ENCODE results near the gene HMGB1. TPM values are rescaled to one million over a fixed set of nuclear protein-coding genes. Genes with fewer than 3 reads are reported as not detected.

HMGB1 gene
- total RNA-seq, 2 donors from 2014 or later: 264 to 274 TPM

- TF ChIP-seq POLR2A (IDR thresholded peaks at IDR 0.05) (no peak), POLR2AphosphoS5 (IDR thresholded peaks at IDR 0.05) (no peak)
- TF ChIP-seq, protein P1, sequence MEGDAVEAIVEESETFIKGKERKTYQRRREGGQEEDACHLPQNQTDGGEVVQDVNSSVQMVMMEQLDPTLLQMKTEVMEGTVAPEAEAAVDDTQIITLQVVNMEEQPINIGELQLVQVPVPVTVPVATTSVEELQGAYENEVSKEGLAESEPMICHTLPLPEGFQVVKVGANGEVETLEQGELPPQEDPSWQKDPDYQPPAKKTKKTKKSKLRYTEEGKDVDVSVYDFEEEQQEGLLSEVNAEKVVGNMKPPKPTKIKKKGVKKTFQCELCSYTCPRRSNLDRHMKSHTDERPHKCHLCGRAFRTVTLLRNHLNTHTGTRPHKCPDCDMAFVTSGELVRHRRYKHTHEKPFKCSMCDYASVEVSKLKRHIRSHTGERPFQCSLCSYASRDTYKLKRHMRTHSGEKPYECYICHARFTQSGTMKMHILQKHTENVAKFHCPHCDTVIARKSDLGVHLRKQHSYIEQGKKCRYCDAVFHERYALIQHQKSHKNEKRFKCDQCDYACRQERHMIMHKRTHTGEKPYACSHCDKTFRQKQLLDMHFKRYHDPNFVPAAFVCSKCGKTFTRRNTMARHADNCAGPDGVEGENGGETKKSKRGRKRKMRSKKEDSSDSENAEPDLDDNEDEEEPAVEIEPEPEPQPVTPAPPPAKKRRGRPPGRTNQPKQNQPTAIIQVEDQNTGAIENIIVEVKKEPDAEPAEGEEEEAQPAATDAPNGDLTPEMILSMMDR (IDR thresholded peaks at IDR 0.05): no peak
- Histone ChIP-seq H3K4me3 (no peak overlapping the region), H3K4me1 (replicated peaks) (no peaks in the 10 kb centered on the region), H3K27ac (no peak overlapping the region), H3K27me3 (replicated peaks; ENCODE audit: insufficient read depth) (no peaks in the 10 kb centered on the region), H3K9me3 (no peaks in the 10 kb centered on the region), H3K36me3 (no peaks in the 10 kb centered on the region)
- intact Hi-C loops (cut with DNase I): no loop called here
- DNase-seq (ENCODE audit: low spot score): no peak
- WGBS: 90% methylated on average over 4 of the region's 4 CpGs
These were observed 28.1 kb upstream of the HMGB1 start for GRCh38 chr13:30493658-30494381.

DNA sequence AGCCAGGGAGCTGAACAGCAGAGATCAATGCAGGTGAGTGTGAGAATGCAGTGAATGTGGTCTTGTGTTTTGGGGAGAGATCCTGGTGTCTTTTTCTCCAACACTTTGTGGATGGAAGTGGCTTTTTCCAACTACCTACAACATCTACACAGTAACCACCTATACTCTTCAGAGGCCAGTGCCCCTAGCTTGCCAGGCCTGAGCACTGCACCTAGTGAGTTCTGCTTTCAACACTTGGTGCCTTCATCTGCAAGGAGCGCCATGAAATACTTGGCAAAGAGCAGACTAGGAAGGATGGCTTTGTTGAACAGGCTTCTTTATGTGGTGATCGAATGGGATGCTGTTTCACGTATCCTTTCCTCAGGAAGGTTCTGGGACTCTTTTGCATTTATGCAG lies 21.3 kb upstream of the HMGB1 start:
- peaks cover 4% of the 10 kb centered on the region for H3K4me1 ChIP-seq (replicated peaks)
- no peak for TF ChIP-seq POLR2AphosphoS5 (IDR thresholded peaks at IDR 0.05)
- TF ChIP-seq, protein P1 (IDR thresholded peaks at IDR 0.05): no peak
- TF ChIP-seq POLR2A (IDR thresholded peaks at IDR 0.05): no peak
- peak overlapping the region in 1 of 2 donors; percentile 13 for H3K4me3 ChIP-seq
- H3K9me3 ChIP-seq: no peaks in the 10 kb centered on the region
- H3K27me3 ChIP-seq (replicated peaks; ENCODE audit: insufficient read depth): no peaks in the 10 kb centered on the region
- intact Hi-C loops (cut with DNase I): no loop called here
- 90% methylated on average over 3 of the region's 3 CpGs for WGBS
- no peaks in the 10 kb centered on the region for H3K36me3 ChIP-seq
- no peak for DNase-seq (ENCODE audit: low spot score)
- H3K27ac ChIP-seq: peak overlapping the region; percentile 73 to 74

- peak overlapping the region in 1 of 2 donors; percentile 13 for H3K4me3 ChIP-seq
- peak; percentile 93 for DNase-seq (ENCODE audit: low spot score)
- WGBS: 45% methylated on average over 11 of the region's 11 CpGs
- H3K4me1 ChIP-seq (replicated peaks): peaks cover 4% of the 10 kb centered on the region
- no peaks in the 10 kb centered on the region for H3K9me3 ChIP-seq
- no peaks in the 10 kb centered on the region for H3K27me3 ChIP-seq (replicated peaks; ENCODE audit: insufficient read depth)
- no peaks in the 10 kb centered on the region for H3K36me3 ChIP-seq
- peak overlapping the region; percentile 73 to 74 for H3K27ac ChIP-seq
- intact Hi-C loops (cut with DNase I): no loop called here
- TF ChIP-seq POLR2AphosphoS5 (IDR thresholded peaks at IDR 0.05) (peak; percentile 96), POLR2A (IDR thresholded peaks at IDR 0.05) (no peak)
- TF ChIP-seq, protein P1 (IDR thresholded peaks at IDR 0.05): no peak
These were observed 20.7 kb upstream of the HMGB1 start for GRCh38 chr13:30486230-30487074.

GRCh38 chr13:30481241-30481760 lies 15.6 kb upstream of the HMGB1 start:
- Histone ChIP-seq H3K4me1 (replicated peaks) (peaks cover 4% of the 10 kb centered on the region), H3K27me3 (replicated peaks; ENCODE audit: insufficient read depth) (no peaks in the 10 kb centered on the region), H3K27ac (no peak overlapping the region), H3K36me3 (no peaks in the 10 kb centered on the region), H3K9me3 (no peaks in the 10 kb centered on the region), H3K4me3 (no peak overlapping the region)
- intact Hi-C loops (cut with DNase I): no loop called here
- no peak for DNase-seq (ENCODE audit: low spot score)
- 68% methylated on average over 8 of the region's 8 CpGs for WGBS
- TF ChIP-seq POLR2AphosphoS5 (IDR thresholded peaks at IDR 0.05) (no peak), POLR2A (IDR thresholded peaks at IDR 0.05) (no peak)
- TF ChIP-seq, protein P1 (IDR thresholded peaks at IDR 0.05): no peak
